ENCODE data around the gene SETX. TPM values are rescaled to one million over a fixed set of nuclear protein-coding genes. Genes with fewer than 3 reads are reported as not detected.

The SETX gene
- total RNA-seq, 2 experiments from 2014 or later: 67.9 to 79.2 TPM

GRCh38 chr9:132319421-132320110 lies 35.2 kb downstream of the SETX start:
- BruUV-seq (replicated peaks): no TSS peak
- DNase-seq (ENCODE audit: low spot score): no peak
- Histone ChIP-seq H3K4me1 (ENCODE audit: insufficient read depth, low read length, poor library complexity, severe bottlenecking) (peaks cover 4% of the 10 kb centered on the region), H2AFZ (ENCODE audit: low read length) (no peak overlapping the region), H3K27ac (ENCODE audit: low read depth, low read length, poor library complexity, severe bottlenecking) (no peak overlapping the region), H3K4me2 (ENCODE audit: low read length) (no peak overlapping the region), H4K20me1 (ENCODE audit: insufficient read depth, low read length) (0 out of 2 replicates have a peak, but pooled peaks cover 11% of the 10 kb centered on the region), H3K4me3 (ENCODE audit: low read depth, low read length, poor library complexity, severe bottlenecking) (no peak overlapping the region), H3K79me2 (ENCODE audit: insufficient read depth, low read depth, low read length) (peaks cover 27% of the 10 kb centered on the region; the same call in 1 of the 2 replicates), H3K9me3 (ENCODE audit: low read length) (no peaks in the 10 kb centered on the region), H3K9me2 (ENCODE audit: insufficient read depth, low read length) (no peaks in the 10 kb centered on the region), H3K36me3 (ENCODE audit: insufficient read depth, low read length) (peaks cover 89% of the 10 kb centered on the region)
- no peak for TF ChIP-seq EZH2phosphoT487 (IDR thresholded peaks at IDR 0.05; ENCODE audit: borderline replicate concordance, low read depth, low read length)
- intact Hi-C loops (cut with micrococcal nuclease; ENCODE audit: unreplicated experiment): no loop called here
- ChIA-PET POLR2A (interaction anchor here (1.3 kb wide), 1 partner anchor 11 kb away, joined by 3 read pairs; no protein-coding TSS in a partner anchor), CTCF (ENCODE audit: unreplicated experiment) (no interaction called here)

DNA sequence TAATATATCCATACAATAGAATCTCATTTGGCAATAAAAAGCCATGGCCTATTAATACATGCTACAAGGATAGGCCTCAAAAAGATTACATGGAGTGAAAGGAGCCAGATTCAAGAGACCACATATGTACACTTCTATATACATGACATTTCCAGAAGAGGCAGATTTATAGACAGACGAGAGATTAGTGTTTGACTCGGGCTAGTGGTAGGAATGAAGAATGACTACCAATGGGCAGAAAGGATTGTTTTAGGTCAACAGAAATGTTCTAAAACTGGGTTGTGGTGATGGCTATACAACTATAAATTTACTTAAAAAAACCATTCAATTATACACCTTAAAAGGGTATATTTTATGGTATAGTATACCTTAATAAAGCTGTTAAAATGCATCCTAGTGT lies 41.9 kb downstream of the SETX start:
- H3K79me2 ChIP-seq (ENCODE audit: insufficient read depth, low read depth, low read length): peaks cover 7% of the 10 kb centered on the region; the same call in 1 of the 2 replicates
- ChIA-PET CTCF (ENCODE audit: unreplicated experiment) (interaction anchor here (0.6 kb wide), 1 partner anchor 13 kb away, joined by 3 read pairs; no protein-coding TSS in a partner anchor), POLR2A (no interaction called here)
- TF ChIP-seq, protein P1, sequence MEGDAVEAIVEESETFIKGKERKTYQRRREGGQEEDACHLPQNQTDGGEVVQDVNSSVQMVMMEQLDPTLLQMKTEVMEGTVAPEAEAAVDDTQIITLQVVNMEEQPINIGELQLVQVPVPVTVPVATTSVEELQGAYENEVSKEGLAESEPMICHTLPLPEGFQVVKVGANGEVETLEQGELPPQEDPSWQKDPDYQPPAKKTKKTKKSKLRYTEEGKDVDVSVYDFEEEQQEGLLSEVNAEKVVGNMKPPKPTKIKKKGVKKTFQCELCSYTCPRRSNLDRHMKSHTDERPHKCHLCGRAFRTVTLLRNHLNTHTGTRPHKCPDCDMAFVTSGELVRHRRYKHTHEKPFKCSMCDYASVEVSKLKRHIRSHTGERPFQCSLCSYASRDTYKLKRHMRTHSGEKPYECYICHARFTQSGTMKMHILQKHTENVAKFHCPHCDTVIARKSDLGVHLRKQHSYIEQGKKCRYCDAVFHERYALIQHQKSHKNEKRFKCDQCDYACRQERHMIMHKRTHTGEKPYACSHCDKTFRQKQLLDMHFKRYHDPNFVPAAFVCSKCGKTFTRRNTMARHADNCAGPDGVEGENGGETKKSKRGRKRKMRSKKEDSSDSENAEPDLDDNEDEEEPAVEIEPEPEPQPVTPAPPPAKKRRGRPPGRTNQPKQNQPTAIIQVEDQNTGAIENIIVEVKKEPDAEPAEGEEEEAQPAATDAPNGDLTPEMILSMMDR (conservative IDR thresholded peaks at IDR 0.05; ENCODE audit: low read length): no peak
- no peak for TF ChIP-seq EZH2phosphoT487 (IDR thresholded peaks at IDR 0.05; ENCODE audit: borderline replicate concordance, low read depth, low read length)
- H2AFZ ChIP-seq (ENCODE audit: low read length): no peak overlapping the region
- BruUV-seq (replicated peaks): no TSS peak
- H3K36me3 ChIP-seq (ENCODE audit: insufficient read depth, low read length): peaks cover 85% of the 10 kb centered on the region
- H3K27ac ChIP-seq (ENCODE audit: low read depth, low read length, poor library complexity, severe bottlenecking): no peak overlapping the region
- intact Hi-C loops (cut with micrococcal nuclease; ENCODE audit: unreplicated experiment): no loop called here
- H3K4me2 ChIP-seq (ENCODE audit: low read length): no peak overlapping the region
- H3K4me3 ChIP-seq (ENCODE audit: low read depth, low read length, poor library complexity, severe bottlenecking): no peak overlapping the region
- no peaks in the 10 kb centered on the region for H3K9me3 ChIP-seq (ENCODE audit: low read length)
- no peaks in the 10 kb centered on the region for H3K4me1 ChIP-seq (ENCODE audit: insufficient read depth, low read length, poor library complexity, severe bottlenecking)
- no peaks in the 10 kb centered on the region for H4K20me1 ChIP-seq (ENCODE audit: insufficient read depth, low read length)
- no peak for DNase-seq (ENCODE audit: low spot score)
- no peaks in the 10 kb centered on the region for H3K9me2 ChIP-seq (ENCODE audit: insufficient read depth, low read length)

DNA sequence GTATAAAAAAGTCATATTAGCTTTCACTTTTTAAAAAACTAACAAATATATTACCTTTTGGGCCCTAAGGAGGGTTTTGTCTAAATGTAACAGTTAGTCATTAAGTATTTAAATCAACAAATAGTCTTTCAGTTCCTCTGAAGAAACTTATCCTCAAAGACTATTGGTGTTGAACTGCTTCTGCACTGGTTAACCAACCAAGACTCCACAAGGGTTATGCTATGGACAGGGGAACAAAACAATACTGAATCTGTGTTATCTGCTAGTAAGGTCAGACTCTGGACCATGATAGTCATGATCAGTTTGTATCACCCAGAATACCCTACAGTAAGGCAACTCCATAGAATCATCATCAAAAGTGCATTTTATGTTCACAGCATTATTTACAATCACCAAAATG lies 42.4 kb downstream of the SETX start:
- Histone ChIP-seq H3K27ac (ENCODE audit: low read depth, low read length, poor library complexity, severe bottlenecking) (no peak overlapping the region), H2AFZ (ENCODE audit: low read length) (no peak overlapping the region), H3K4me3 (ENCODE audit: low read depth, low read length, poor library complexity, severe bottlenecking) (no peak overlapping the region), H3K9me3 (ENCODE audit: low read length) (no peaks in the 10 kb centered on the region), H3K4me2 (ENCODE audit: low read length) (no peak overlapping the region), H3K4me1 (ENCODE audit: insufficient read depth, low read length, poor library complexity, severe bottlenecking) (no peaks in the 10 kb centered on the region), H3K79me2 (ENCODE audit: insufficient read depth, low read depth, low read length) (peaks cover 7% of the 10 kb centered on the region; the same call in 1 of the 2 replicates), H3K9me2 (ENCODE audit: insufficient read depth, low read length) (no peaks in the 10 kb centered on the region), H3K36me3 (ENCODE audit: insufficient read depth, low read length) (peaks cover 85% of the 10 kb centered on the region), H4K20me1 (ENCODE audit: insufficient read depth, low read length) (no peaks in the 10 kb centered on the region)
- intact Hi-C loops (cut with micrococcal nuclease; ENCODE audit: unreplicated experiment): no loop called here
- DNase-seq (ENCODE audit: low spot score): no peak
- TF ChIP-seq, protein P1 (conservative IDR thresholded peaks at IDR 0.05; ENCODE audit: low read length): no peak
- no peak for TF ChIP-seq EZH2phosphoT487 (IDR thresholded peaks at IDR 0.05; ENCODE audit: borderline replicate concordance, low read depth, low read length)
- CTCF ChIA-PET (ENCODE audit: unreplicated experiment): no interaction called here
- POLR2A ChIA-PET: no interaction called here
- BruUV-seq (replicated peaks): no TSS peak

Measured in OCI-LY7 (cell line).